Osteoblast (primary cell): ENCODE data around the gene POGK. TPM values are rescaled to one million over a fixed set of nuclear protein-coding genes. Genes with fewer than 3 reads are reported as not detected.

Experiments
- DNase-seq: peaks from one replicate; pipeline ENCODE4 v3.0.0; 2011; ENCODE audit warnings: low spot score, mixed read lengths; ENCODE audit not compliant: insufficient read length; ENCODE audit errors: missing footprints
- H2AFZ ChIP-seq: 2 replicates; pipeline ENCODE4 v1.6.0; 2011; ENCODE audit warnings: mild to moderate bottlenecking, low read length
- H3K27ac ChIP-seq: 2 replicates; pipeline ENCODE4 v1.5.1; 2011; ENCODE audit warnings: mild to moderate bottlenecking, low read depth, low read length, moderate library complexity
- H3K27me3 ChIP-seq: 2 replicates; pipeline ENCODE4 v1.6.0; 2012; ENCODE audit warnings: mild to moderate bottlenecking, control low read depth, inconsistent platforms, low read length, moderate library complexity; ENCODE audit not compliant: insufficient read depth
- H3K36me3 ChIP-seq: 2 replicates; pipeline ENCODE4 v1.5.1; 2011; ENCODE audit warnings: mild to moderate bottlenecking, low read length, control low read depth, moderate library complexity; ENCODE audit not compliant: insufficient read depth
- H3K4me1 ChIP-seq: 2 replicates; pipeline ENCODE4 v1.5.1; 2011; ENCODE audit warnings: mild to moderate bottlenecking, low read length, control low read depth, moderate library complexity; ENCODE audit not compliant: insufficient read depth
- H3K4me2 ChIP-seq: 2 replicates; pipeline ENCODE4 v1.6.0; 2011; ENCODE audit warnings: mild to moderate bottlenecking, low read length; ENCODE audit not compliant: insufficient read depth
- H3K4me3 ChIP-seq: fragments of 200-600 bp; sonication (generic); 3 replicates; pipeline ENCODE4 v1.5.1; 2012; ENCODE audit warnings: mild to moderate bottlenecking, low read length, inconsistent platforms; ENCODE audit not compliant: insufficient read depth
- H3K79me2 ChIP-seq: 2 replicates; pipeline ENCODE4 v1.6.0; 2012; ENCODE audit warnings: mild to moderate bottlenecking, low read length, control low read depth, inconsistent platforms; ENCODE audit not compliant: insufficient read depth
- H3K9me3 ChIP-seq: 2 replicates; pipeline ENCODE4 v1.5.1; 2011; ENCODE audit warnings: low read depth, low read length, control low read depth
- H4K20me1 ChIP-seq: 2 replicates; pipeline ENCODE4 v1.6.0; 2012; ENCODE audit warnings: mild to moderate bottlenecking, low read length, control low read depth; ENCODE audit not compliant: insufficient read depth
- CTCF ChIP-seq: IDR thresholded peaks from 2 replicates; pipeline ENCODE4 v1.5.1; 2011; ENCODE audit warnings: mild to moderate bottlenecking, low read depth, low read length, moderate library complexity; ENCODE audit errors: extremely low read depth
- total RNA-seq: library from RNA; depleted of rRNA; stranded (reverse); fragments of >200 nt; gene quantifications from 2 replicates; pipeline ENCODE4 v1.2.3, GENCODE V29; 2012

The POGK gene
- total RNA-seq, 1 donor = 30.0 TPM

- H3K4me1 ChIP-seq = peaks cover 12% of the 10 kb centered on the region
- no peaks in the 10 kb centered on the region for H3K27me3 ChIP-seq
- no peaks in the 10 kb centered on the region for H3K79me2 ChIP-seq
- H4K20me1 ChIP-seq = no peaks in the 10 kb centered on the region
- no peak overlapping the region for H2AFZ ChIP-seq
- H3K9me3 ChIP-seq = no peaks in the 10 kb centered on the region
- peak; percentile 45 for DNase-seq
- H3K4me2 ChIP-seq = no peak overlapping the region
- no peaks in the 10 kb centered on the region for H3K36me3 ChIP-seq
- no peak overlapping the region for H3K27ac ChIP-seq
- no peak for TF ChIP-seq CTCF
- no peak overlapping the region for H3K4me3 ChIP-seq
Measured at GRCh38 chr1:166902279-166902678, 63.0 kb downstream of the POGK start.

- Histone ChIP-seq H3K79me2 (no peaks in the 10 kb centered on the region), H3K9me3 (no peaks in the 10 kb centered on the region), H3K27ac (no peak overlapping the region), H3K27me3 (peaks cover 6% of the 10 kb centered on the region), H3K4me3 (no peak overlapping the region), H2AFZ (no peak overlapping the region), H3K4me2 (no peak overlapping the region), H4K20me1 (no peaks in the 10 kb centered on the region), H3K4me1 (peaks cover 12% of the 10 kb centered on the region), H3K36me3 (no peaks in the 10 kb centered on the region)
- no peak for DNase-seq
- no peak for TF ChIP-seq CTCF
Measured at GRCh38 chr1:166903232-166903631, 64.0 kb downstream of the POGK start.

GRCh38 chr1:166905136-166905535, 65.9 kb downstream of the POGK start:
- peaks cover 6% of the 10 kb centered on the region for H3K27me3 ChIP-seq
- peaks cover 12% of the 10 kb centered on the region for H3K4me1 ChIP-seq
- H3K27ac ChIP-seq = no peak overlapping the region
- no peak for TF ChIP-seq CTCF
- no peak for DNase-seq
- no peak overlapping the region for H2AFZ ChIP-seq
- no peaks in the 10 kb centered on the region for H3K9me3 ChIP-seq
- no peaks in the 10 kb centered on the region for H3K36me3 ChIP-seq
- H3K79me2 ChIP-seq = no peaks in the 10 kb centered on the region
- H3K4me3 ChIP-seq = no peak overlapping the region
- H4K20me1 ChIP-seq = no peaks in the 10 kb centered on the region
- no peak overlapping the region for H3K4me2 ChIP-seq

- Histone ChIP-seq H3K36me3 (no peaks in the 10 kb centered on the region), H3K4me3 (no peak overlapping the region), H3K9me3 (no peaks in the 10 kb centered on the region), H3K79me2 (no peaks in the 10 kb centered on the region), H4K20me1 (no peaks in the 10 kb centered on the region), H3K4me1 (peaks cover 12% of the 10 kb centered on the region), H3K27ac (peak overlapping the region; percentile 28), H3K27me3 (peaks cover 6% of the 10 kb centered on the region), H3K4me2 (peak overlapping the region; percentile 41), H2AFZ (no peak overlapping the region)
- no peak for TF ChIP-seq CTCF
- peak; percentile 44 for DNase-seq
Measured at GRCh38 chr1:166905900-166906299, 66.6 kb downstream of the POGK start.

Other genes with a start within 250 kb of the POGK start
- 10.6 and 11.6 TPM in 2 replicates for gene TADA1, start 36.8 kb downstream of the POGK start, total RNA-seq
- gene ILDR2, start 136.1 kb downstream of the POGK start, total RNA-seq = under 0.01 and 0.36 TPM in 2 replicates
- not detected in 2 replicates for gene MAEL, start 149.8 kb downstream of the POGK start, total RNA-seq